NCI-H187 treated with DMSO at 0.1 percent for 48 hours (cell line): ENCODE results near the gene PTPRN2.

Experiments
- DNase-seq: peaks from one replicate; lab custom pipeline; 2025; lab: John Stamatoyannopoulos, UW

The PTPRN2 gene

DNA sequence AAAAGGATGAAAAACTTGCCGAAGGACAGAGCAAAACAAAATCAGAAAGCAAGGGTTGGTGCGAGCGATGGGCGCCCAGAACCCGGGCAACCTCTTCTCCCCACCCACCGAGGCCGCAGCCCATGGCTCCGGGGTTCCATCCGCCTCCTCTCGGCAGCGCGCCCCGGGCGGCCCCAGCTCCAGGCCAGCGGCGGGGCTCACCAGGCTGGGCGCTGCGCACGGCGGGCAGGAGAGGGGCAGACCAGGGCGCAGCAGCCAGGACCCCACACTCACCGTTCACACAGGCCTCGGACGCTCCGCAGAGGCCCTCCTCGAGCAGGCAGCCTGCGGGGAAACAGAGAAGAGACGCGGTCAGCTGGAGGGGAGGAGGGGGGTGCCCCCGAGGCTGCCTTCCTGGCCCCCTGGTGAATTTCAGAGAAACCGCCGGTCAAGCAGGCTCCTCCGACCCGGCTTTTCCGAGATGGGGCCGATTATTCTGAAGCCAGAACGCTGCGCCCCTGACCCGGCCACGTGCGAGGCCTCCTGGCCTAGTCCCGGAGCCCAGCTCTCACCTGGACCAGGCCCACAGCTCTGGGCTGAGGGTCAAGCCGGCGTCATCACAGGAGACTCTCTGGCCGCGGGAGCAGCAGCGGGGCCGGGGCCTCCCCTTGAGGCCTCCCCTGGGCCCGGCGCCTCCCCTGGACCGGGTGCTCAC, 98.0 kb downstream of the PTPRN2 start:
- no peak for DNase-seq

DNA sequence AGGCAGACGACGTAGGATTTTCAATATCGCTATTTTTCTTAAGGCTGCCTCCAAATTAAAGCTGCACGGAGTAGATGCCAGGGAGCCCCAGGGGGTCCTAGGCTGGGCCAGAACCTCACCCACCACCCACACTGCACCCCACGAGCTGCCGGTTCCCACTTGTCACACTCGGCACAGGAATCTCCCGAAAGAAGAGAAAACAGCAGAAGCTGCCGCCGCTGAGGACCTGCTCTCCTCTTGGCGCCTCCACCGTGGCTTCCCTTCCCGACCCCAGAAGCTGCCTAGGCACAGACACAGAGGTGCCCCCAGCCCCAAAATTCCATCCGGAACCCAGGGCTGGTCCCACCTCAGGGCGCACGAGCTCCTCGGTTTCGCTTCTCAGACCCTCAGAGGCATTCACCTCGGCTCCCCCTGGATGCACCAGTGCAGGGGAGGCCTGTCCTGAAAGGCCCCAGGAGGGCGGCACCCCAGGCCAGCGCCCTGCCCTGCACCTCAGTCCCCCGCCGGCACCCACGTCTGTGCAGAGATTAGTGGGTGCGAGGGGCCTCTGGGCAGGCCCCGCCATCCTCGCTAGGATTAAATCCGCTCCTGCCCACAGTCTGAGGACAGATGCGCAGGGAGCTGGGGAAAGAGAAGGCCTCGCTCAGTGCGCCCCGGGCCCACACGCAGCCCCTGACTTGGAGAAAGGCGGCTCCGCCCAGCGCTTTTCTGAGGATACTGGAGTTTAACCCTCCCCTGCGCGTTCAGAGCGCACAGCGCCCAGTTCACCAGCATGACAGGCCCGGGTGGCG, 99.2 kb downstream of the PTPRN2 start:
- DNase-seq, result no peak

DNA sequence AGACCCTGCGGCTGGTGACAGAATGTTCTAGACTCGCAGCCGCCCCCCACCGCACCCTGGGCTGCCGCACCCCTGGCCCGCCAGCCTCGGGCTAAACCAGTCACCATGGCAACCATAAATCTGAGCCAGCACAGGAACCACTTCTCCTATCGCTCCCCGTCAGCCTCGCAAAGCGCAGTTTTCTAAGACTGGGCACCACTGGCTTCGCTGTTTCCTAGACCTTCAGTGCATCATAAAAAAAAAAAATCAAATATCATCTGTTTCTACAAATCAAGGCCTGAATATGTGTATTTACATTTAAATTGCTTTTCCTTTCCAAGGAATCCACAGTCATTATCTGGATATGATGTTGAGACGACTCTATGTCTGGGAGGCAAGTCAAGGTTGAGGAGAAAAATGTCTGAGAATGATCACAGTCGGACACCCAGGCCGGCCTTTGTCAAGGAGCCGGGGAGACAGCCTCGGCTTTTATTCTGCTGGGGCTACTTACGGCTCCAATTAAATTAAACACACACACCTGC, 99.9 kb downstream of the PTPRN2 start:
- DNase-seq, result no peak

DNA sequence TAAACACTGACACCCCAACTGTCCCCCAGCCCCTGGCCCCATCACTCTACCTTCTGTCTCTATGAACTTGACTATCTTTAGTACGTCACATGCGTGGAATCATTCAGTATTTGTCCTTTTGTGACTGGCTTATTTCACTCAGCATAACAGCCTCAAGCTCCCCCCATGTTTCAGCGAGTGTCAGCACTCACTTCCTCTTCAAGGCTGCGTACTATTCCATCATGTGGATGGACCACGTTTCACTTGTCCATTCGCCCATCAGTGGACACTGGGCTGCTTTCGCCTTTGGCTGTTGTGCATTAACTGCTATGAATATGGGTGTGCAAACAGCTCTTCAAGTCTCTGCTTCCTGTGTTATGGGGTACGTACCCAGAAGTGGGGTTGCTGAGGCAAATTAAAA, 100.7 kb downstream of the PTPRN2 start:
- no peak for DNase-seq

DNA sequence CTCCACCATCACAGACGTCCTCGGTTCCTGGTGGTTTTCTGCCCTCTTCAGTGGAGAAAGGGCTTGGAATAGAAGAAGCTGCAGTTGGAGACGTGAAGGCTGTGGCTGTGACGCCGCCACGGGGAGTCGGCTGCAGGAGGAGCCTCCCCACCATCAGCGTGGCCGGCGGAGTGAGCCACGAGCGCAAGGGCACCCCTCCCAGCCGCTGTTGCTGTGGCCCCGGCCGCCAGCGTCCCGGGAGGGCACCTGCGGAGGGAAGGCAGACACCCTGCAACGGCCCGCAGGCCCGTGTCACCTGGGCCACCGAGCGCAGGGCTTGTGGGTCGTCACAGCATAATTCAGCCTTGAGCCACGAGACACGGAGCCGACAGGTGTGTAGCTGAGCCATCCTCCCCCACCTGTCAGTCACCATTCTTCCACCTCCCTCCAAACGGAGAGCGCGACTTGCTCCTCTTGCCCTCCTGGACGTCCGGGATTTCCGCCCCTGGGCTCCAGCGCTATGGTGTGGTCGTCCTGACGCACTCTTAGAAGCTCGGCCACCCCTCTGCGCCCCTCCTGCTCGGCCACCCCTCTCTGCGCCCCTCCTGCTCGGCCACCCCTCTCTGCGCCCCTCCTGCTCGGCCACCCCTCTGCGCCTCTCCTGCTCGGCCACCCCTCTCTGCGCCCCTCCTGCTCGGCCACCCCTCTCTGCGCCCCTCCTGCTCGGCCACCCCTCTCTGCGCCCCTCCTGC, 102.7 kb downstream of the PTPRN2 start:
- DNase-seq, result no peak

DNA sequence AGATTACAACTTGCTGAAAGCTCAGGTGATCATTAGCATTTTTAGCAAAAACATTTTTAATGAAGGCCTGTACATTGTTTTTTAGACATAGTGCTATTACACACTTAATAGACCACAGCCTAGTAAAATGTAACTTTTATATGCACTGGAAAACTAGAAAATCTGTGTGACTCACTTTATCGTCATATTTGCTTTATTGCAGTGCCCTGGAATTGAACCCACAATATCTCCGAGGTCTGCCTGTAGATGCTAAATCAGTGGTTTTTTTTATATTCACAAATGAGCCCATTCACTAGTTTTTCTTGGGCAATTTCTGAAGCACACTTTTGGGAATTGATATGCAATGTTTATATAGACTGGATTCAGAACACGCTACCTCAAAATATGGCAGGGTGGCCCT, 105.1 kb downstream of the PTPRN2 start:
- no peak for DNase-seq

DNA sequence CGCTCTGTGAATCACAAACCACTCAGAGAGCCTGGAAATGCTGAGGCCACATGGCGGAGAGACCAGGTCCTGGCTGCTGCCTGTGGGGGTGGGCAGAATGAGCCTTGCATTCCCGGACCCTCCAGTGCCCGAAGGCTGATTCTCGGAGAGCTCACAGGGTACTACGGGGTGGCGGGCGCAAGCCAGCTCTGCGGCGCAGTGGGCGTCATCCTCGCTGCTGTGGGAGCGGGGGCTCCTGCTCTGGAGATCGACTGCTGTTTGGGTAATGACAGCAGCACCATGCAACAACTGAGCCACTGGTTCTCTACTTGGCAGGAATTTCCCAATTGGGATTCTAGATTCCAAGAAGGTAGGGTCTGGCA, 108.0 kb downstream of the PTPRN2 start:
- DNase-seq, result no peak

DNA sequence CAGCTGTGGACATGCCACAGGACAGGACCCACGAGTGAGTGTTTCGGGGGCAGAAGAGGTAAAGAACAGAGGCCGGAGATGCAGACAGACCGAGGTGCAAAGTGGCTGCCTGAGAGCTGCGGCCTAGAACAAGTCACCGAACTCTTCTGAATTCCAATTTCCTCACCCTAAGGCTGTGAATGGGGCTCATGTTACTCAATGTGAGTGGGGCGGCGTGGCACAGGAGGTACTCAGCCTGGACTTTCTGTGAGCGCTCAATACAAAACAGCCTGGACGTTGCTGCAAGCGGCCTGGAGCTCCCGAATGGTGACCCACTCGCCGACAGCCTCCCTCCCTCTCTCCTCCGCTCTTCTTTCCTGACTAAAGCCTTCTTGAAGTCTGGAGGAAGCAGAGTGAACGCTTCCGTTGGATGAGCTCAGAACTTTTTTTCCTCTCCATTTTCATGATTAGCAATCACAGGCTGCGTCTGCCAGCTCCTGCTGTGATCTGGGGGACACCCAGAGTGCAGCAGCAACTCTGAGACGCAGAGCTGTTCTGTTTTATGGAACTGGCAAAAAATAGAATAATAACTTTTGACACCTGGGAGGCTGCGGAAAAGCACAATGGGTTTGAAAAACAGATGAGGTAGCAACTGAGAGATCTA, 108.5 kb downstream of the PTPRN2 start:
- DNase-seq, result no peak

DNA sequence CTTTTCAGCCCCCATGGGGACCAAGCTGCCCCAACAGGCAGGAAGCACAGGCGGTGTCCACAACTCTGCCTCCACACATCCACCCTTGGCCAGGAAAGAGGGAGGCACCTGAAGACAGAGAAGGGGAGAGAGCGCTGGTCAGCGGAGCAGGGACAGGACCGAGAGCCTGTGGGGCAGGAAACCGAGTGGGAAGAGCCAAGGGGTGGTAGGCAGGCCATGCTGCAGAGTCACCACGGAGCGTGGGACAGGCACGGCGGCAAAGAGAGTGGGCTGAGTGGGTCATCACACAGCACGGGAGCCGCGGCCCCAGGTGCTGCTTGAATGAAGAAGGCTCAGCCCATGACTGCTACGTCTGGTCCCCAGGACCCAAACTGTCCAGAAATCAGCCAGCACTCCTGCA, 109.8 kb downstream of the PTPRN2 start:
- no peak for DNase-seq

DNA sequence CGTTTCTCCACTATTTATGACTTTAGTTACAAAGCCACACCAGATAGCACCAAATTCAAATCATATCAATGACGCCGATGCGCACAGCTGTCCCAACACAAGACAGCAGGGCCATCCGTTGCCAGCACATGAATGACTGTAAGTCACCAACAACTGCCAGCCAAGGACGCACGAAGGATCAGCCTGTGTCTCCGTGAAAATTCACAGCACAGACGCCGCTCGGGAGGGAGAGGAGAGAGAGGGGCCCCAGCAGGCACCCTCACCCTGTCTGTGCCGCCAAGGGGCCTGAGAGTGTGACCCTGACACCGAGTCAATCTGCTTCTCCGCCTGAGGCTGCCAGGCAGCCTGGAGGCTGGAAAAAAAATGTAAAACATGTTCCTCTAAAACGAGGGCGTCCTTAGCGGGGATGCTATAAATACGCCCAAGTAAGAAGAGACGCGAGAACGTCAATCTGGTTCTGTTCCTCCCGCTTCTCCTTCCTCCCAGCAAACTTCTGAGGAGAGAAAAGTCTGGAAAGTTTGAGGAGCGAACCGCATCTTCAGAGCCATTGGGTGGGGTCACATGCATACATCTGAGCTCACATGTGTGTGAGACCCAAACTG, 111.2 kb downstream of the PTPRN2 start:
- no peak for DNase-seq

DNA sequence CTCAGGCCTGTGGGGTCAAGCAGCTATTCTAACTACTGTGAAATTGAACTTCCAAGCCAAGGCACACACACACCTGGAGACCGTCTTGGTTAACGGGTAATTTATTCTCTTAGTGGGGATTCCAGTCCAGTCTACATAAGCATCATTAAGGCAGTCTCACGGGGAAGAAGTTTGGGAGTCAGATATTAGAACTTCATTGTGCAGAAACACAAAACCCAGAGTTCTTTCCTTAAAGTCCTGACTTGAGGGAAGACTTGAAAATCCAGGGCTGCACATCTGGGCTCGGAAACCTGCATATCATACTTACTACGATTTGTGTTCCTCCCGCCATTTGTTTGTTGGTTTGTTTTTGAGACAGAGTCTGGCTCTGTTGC, 112.0 kb downstream of the PTPRN2 start:
- no peak for DNase-seq

DNA sequence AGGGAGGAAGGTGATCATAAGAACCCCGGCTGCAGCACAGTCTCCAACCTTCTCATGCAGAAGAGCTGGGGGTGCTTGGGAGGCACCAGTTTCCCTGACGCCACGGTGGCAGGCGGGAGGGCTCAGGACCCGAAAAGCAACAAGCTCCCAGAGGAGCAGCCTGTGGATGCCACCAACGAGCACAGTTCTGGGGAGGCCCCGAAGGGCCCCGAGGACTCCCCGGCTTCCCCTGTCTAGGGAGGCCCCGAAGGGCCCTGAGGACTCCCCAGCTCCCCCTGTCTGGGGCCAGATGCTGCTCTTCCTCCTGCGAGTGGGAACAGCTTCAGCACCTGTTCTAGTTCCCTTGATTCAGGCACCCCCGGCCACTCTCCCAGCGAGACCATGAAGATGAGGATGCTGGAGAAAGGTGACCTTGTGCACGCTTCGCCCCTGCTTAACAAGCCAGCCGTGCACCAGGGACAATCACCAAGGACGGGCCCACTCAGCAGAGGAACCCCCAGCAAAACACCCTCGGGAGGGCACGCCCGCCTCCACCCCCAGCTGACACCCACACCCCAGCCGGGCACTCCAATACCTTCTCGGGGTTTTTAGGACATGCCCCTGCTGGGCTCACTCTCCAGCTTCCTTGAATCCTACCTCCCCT, 112.5 kb downstream of the PTPRN2 start:
- no peak for DNase-seq

DNA sequence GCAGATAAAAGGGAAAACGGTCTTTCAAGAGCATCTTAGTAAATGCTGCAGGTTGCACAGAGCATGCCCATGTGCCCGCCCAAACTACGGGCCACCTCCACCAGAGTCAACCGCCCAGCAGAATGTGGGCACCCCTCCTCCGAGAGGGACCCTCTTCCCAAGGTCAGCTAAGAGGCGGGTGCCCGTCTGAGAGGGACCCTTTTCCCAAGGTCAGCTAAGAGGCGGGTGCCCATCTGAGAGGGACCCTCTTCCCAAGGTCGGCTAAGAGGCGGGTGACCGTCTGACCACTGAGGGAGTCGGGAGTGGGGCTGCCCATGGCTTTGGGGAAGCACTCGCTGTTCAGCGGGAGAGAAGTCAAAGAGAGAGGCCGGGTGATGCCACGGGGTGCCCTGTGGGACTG, 113.1 kb downstream of the PTPRN2 start:
- no peak for DNase-seq

DNA sequence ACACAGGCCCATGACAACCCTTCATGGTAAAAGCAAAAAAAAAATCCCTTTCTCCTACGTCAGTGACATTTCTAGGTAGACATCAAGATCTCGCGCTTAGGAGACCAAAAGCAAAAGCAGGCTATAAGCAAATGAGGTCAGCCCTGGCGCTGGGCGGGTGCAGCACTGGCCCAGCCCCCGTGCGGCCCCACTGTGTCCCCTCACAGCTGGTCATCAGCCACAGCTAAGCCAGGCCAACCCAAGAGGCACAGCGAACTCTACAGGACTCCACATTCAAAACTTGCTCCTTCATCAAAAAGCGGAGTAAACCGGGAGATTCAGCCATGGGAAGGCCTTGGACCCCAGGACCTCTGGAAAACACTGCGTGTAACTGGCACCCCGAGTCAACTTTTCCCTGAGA, 113.7 kb downstream of the PTPRN2 start:
- DNase-seq, result no peak

DNA sequence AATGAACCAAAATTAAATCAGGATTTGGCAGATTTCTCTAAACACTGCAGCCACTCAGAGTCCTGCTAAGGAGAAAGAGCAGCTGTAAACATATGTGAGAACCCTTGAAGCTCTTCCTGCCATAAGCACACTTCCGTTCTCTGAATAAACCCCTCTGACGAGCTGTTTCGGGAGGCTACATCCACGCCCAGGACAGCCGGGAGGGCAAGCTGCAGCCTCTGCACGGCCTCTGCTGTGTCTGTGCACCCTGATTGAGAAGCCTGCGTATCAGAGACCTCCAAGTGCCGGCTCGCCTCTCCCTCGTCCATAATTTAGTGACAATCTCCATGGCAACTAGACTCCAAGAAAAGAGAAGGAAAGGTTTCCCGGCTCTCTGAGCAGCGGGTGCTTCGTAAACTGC, 114.4 kb downstream of the PTPRN2 start:
- no peak for DNase-seq

DNA sequence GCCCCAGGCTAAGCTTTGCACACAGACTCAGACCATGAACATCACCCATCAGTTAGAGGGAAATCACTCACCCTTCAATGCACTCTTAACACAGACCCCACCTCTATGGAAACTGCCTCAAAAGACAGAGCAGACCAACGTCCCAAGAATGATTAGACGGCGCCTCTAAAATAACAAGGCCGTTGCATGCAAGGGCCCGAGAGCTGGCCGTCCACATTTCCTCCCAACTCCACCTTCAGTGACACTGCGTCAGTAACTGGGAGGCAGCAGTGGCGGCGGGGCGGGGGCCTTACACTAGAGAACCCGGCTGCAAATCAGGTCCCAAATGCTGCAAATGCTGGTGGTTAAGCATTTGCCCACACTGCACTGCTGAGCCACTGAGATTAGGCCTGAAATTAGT, 115.0 kb downstream of the PTPRN2 start:
- no peak for DNase-seq

DNA sequence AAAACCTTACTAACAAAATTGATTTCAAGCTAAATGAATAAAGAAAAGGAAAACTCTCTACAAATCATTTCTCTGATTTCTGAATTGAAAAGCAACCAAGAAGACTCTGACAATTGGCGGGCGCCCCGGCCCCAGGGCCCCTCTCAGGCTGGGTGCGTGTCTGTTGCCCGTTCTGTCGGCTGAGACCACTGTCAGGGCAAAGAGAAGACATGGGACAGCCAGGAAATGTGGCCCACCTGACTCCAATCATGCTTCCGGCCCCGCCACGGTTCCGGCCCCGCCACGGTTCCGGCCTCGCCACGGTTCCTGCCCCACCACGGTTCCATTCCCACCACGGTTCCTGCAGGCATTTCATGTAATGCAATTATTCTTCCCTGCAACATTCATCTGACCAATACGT, 115.9 kb downstream of the PTPRN2 start:
- no peak for DNase-seq

DNA sequence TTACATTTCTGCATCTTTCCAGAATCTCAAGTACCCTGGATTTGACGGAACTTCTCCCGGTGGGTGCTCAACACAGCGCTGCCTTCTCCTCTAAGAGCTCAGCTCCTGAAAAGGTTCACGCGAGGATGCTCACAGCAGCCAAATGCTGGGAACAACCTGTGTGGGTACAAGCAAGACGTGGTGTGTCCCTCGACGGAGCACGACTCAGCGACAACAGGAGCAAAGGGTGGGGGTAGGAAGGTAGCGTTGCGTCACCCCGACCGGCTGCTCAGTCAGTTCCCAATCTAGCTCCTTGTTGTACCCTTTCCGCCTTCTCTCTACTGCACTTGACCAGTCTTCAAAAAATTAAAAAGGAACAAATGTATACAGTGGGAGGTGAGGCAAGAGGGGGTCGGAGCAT, 117.3 kb downstream of the PTPRN2 start:
- no peak for DNase-seq

DNA sequence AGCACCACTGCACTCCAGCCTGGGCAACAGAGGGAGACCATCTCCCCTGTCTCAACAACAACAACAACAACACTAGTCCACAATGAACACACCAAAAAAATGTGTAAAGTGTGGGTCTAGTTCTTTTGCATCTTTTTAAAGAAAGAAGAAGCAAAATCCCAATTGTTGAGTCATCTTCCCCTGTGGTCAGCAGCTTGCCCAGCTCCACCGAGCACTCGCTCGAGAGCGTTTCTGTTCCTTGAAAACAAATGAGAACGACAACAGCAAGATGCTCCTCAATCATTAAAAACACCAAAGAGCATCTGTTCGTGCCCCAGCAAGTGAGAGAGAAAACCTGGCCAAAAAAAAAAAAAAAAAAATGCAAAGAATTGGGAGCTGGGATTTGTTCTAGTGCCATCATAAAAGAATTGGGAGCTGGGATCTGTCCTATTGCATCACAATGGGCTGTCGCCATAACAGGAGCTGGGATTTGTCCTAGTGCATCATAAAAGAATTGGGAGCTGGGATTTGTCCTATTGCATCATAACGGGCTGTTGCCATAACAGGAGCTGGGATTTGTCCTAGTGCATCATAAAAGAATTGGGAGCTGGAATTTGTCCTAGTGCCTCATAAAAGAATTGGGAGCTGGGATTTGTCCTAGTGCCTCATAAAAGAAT, 118.1 kb downstream of the PTPRN2 start:
- DNase-seq, result no peak

DNA sequence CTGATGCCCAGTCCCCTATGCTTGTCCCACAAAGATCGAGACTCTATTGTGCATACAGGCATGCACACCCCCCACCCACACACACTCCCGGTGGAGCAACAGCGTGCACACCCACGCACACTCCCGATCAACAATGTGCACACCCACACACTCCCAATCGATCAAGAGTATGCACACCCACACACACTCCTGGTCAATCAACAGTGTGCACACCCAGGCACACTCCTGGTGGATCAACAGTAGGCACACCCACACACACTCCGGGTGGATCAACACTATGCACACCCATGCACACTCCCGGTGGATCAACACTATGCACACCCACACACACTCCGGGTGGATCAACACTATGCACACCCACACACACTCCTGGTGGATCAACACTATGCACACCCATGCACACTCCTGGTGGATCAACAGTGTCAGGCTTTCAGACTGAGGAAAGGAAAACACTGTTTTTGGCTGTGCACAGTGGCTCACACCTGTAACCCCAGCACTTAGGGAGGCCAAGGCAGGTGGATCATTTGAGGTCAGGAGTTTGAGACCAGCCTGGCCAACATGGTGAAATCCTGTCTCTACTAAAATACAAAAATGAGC, 118.8 kb downstream of the PTPRN2 start:
- no peak for DNase-seq

DNA sequence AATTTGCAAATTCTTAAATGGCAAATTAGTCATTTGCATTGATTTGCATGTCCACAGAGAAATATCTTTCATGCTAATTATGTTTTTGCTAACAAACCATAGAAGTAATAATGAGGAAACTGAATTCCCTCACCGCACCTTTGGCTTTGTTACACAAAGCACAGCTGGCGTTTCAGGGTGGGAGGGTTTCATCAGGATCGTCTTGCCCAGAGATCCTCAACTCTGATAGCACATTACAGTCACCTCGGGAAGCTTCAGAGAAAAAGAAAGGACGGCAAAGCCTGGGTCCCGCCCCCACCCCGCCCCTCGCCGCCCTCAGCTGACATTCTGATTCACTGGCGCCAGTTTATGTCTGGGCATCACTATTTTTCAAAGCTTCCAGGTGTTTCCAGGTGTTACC, 119.4 kb downstream of the PTPRN2 start:
- DNase-seq, result no peak
